ENCODE data around the gene C1orf35.
A peak's percentile ranks its signal among the peaks of the same experiment; 100 is the strongest.

The C1orf35 gene

DNA sequence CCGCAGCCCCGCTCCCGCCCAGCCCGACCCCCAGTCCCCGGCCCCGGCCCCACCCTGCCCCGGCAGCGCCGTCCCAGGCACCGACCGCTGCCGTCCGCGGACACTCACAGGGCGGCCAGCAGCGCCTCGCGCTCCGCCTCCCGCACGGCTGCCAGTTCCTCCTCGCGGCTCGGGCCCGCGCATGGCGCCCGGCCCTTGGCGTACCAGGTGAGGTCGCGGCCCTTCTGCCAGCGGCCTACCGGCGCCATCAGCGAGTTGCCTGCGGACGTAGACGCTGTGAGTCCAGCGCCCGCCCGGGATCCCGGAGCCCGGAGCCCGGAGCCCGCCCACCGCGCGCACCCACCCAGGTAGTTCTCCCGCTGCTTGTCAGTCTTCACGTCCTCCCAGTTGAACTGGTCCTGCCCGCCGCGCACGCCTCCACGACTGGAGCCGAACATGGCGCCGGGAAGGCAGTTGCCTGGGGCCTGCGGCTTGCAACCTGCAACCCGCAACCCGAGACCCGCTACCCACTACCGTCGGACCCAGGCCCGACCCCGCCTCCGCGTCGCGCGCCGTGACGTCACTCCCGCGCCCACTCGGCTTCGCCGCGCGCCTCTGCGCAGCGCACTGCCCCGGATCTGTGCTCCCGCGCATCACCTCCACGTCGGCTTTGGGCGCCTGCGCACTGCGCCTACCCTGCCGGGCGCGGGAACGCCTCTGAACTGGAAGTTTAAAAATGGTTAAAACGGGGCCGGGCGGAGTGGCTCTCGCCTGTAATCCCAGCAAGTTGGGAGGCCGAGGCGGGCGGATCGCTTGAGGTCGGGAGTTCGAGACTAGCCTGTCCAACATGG, at the start of gene C1orf35:
Gene C1orf35, minus strand, starts transcription at position 535 of the 830 bp plus-strand sequence. Its CDS starts 98 bp downstream, at position 437.
- peak; percentile 81 for DNase-seq

DNA sequence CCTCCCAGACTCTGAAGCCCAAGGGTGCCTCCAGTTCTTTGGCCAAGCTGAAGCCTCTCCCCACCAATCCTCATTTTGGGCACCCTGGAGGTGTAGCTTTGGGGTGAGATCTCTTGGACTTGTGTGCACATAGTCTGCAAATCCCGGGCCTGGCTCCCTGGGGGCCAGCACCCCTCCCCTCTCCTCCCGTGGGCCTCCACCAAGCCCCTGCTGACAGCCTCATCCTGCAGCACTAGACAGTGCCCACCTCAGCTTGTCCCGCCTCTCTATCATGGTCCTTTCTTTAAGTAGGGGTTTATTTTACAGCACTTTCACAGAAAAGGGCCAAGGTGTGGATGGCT, 49.8 kb upstream of the C1orf35 start:
- DNase-seq = no peak

DNA sequence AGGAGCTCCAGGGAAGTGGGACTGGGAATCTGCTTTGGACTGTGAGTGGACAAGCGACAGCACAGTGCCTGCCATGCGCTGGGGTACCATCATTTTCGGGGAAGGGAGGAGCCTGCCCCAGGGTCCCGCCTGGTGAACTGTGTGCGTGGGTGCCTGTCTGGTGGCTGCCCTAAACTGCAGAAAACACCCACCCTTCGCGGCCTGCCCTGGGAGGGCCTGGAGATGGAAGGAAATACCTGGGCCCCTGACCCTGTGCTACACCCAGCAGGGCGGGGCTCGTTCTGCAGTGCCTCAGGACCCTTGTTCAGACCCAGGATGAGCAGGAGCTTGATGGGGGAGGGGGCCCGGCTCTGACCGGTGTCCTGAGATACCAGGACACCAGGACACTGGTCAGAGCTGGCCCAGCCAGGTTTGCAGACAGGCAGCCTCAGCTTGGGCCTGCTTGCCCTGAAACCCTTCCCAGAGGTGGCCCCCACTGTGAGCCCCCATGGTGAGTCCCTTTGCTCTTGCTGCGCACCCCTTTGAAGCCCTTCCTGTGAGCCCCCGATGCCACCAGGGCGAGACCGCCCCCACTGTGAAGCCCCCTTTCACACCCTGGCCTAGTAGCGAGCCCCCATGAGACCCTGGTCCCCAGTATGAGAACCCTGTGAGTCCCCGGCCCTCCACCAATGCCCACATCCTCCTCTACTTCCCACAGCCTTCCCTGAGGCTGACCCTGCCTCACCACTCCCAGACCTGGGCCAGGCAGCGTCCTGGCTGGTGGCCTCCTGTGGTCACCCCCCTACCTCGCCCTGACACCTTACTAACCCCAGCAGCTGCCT, 49.2 kb upstream of the C1orf35 start:
- DNase-seq = no peak

DNA sequence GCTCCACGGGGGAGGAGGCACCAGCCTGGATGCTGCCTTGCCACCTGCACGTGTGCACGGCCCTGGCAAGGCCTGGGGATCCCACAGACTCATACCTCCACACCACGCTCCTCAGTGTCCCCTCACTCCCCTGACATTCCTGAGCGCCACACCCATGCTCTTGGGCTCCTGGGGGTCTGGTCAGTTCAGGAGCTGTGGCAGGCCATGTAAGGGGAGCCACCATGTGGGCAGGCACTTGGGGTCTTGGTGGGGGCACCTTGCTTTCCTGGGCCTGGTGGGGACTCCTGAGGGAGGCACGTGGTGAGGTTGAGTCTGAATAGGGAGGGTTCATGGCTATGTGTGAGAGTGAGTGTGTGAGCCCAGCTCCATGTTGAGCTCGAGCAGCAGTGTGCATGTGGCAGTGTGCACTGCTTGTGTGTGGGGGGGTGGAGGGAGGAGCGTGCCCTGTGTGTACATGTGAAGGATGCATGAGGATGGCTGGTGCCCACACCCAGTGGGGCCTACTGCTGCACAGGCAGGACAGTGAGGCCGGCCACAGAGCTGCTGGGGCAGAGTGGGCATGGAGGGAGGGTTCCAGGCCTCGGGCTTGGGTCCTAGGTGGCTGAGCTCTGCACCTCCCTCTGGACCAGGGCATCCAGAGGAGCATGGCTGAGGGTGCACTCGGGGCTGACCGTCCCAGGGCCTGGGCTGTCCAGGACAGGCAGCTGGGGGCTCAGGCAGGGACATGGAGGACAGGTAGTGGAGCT, 48.2 kb upstream of the C1orf35 start:
- DNase-seq = no peak

DNA sequence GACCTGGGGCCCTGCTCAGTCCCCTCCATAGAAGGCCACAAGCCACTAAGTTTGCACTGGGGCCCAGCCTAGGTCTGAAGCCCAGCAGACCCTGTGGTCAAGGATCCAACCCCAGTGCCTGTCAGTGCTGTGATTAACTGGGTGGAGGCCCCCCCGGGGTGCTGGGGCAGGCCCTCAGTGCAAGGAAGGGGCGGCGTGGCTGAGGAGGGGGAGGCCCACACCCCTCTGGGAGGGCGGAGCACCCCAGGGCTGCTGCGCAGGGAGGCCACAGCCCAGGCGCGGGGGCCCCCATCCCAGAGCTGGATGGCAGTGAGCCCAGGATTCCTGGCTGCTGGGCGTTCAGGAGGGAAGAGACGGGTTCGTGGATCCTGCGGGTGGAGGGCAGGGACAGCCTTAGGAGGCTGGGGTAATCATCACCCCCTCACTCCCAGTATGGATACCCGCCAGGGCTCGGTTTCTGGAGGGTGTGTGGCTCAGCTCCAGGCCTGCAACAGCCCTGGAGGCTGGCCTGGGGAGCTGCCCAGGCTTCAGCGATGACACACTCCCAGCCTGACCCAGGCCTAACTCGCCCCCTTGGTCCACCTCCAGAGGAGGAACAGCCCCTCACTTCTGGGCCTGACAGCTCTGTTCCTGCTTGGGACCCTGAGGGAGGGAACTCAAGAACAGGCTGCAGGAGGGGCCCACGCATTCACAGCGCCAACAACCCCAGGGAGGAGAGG, 47.5 kb upstream of the C1orf35 start:
- DNase-seq = no peak

DNA sequence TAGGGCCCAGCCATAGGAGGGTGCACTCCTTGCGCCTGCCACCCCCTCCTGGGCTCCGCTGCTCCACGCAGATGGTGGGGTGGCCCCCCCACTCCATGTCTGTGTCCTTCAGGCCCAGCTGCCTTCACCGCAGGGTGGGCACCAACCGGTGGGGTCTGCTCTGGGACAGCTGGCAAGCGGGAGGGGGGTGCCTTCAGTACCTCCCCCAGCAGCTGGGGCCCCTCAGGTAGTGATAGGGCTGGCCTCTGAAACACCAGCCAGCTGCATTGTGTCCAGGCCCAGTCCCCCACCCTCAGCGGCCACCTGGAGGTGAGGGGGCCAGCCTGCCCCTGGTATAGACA, 47.0 kb upstream of the C1orf35 start:
- DNase-seq = no peak

DNA sequence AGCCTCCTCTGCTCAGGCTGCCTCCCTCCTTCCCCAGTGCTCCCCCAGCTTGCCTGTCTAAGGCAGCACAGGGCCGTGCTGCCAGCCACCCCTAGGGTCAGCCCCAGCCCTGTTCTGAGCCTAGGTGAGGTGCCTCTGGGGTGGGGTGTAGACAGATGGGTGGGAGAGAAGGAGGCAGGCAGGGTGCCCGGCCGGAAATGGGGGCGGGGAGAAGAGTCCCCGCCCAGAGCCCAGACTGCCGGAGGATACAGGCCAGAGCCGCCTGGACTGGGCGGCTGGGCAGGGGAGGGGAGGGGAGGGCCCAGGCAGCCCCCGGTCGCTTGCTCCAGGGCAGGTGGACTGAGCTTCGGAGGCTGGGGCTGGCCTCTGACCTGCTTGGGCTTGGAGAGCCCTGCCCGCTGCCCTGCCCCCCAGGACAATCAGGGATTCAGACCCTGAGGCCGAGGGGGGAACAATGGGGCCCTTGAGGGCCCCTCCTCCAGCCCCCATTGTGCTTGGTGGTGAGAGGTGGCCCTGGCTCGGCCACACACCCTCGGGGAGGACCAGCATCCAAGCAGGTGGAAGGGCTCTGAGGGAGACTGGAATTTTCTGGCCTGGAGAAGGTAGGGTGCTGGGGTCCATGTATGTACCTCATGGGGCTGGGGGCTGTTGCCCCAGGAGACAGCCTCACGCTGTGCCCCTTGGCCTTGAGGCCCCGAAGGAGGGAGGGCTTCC, 46.4 kb upstream of the C1orf35 start, which contains the start of gene GJC2:
Gene GJC2, plus strand, starts transcription at position 525 of the 714 bp plus-strand sequence. CDS start 7,829 bp downstream, outside the sequence.
- no peak for DNase-seq

DNA sequence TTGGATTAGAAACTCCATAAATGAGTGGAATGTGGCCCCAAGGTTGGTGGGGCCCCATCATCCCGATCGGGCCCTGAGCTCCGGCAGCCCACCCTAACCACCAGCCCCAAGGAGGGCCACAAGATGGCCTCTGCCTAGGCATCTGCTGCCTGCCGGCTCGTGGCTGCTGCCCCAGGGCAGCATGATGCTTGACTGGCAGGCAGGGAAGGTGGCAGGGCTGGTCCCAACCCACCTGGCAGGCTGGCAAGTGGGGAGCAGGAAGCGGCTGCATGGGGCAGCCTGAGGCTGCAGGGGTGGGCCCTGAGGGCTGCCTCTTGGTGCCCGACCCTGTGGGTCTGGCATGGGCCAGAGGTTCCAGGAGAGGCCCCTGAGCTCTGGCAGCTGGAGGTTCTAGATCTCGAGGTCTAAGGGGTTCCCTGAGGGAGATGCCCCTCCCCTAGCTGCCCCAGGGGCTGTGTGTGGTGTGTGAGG, 45.8 kb upstream of the C1orf35 start:
- no peak for DNase-seq

DNA sequence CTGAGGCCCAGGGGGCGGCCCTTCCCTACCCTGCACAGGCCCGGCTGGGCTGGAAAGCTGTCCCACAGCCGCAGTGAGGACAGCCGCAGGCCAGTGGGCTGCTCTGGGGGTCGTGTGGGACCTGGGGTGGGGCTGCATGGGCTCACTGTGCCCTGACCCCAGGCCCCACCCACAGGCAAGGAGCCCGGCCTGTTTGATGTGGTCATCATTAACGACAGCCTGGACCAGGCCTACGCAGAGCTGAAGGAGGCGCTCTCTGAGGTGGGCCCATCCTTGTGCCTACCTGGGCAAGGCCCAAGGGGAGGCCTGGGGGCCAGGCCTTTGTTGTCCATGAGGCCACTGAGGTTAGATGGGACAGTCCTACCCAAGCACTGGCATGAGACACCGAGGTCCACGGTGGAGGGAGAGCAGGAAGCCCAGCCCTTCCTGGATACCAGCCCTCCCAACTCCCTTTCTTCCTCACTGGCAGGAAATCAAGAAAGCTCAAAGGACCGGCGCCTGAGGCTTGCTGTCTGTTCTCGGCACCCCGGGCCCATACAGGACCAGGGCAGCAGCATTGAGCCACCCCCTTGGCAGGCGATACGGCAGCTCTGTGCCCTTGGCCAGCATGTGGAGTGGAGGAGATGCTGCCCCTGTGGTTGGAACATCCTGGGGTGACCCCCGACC, 45.2 kb upstream of the C1orf35 start:
- DNase-seq = no peak

DNA sequence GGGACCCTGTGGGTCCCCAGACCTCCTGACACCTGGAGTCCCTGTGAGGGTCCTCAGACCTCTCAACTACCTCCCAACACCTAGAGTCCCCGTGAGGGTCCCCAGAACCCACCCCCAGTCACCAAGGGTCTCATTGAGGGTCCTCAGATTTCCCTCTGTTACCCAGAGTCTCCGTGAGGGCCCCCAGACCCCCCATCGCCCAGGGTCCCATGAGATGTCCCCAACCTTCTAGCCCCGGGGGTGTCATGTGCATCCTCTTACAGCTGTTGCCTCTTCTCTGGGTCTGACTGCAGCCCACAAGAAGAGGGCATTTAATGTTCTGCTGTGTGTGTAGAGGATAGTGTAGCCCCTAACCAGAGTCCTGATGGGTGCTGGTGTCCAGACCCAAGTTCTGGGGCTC, 44.6 kb upstream of the C1orf35 start:
- no peak for DNase-seq

DNA sequence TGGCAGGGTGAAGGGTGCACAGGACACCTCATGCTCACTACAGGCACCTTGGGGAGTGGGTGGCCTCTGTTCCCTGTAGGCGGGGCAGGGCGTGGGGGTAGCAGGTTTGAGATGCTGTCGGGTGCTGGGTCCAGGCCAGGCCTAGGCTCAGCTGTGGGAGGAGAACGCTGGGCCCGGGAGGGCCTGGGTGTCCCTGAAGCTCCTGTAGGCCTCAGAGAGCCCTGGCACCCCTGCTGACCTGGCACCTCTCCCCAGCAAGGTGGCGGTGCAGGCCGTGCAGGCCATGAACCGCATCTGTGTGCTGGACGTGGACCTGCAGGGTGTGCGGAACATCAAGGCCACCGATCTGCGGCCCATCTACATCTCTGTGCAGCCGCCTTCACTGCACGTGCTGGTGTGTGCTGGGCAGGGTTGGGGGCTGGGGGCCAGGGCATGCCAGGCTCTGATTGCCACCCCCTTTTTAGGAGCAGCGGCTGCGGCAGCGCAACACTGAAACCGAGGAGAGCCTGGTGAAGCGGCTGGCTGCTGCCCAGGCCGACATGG, 44.1 kb upstream of the C1orf35 start:
- no peak for DNase-seq

DNA sequence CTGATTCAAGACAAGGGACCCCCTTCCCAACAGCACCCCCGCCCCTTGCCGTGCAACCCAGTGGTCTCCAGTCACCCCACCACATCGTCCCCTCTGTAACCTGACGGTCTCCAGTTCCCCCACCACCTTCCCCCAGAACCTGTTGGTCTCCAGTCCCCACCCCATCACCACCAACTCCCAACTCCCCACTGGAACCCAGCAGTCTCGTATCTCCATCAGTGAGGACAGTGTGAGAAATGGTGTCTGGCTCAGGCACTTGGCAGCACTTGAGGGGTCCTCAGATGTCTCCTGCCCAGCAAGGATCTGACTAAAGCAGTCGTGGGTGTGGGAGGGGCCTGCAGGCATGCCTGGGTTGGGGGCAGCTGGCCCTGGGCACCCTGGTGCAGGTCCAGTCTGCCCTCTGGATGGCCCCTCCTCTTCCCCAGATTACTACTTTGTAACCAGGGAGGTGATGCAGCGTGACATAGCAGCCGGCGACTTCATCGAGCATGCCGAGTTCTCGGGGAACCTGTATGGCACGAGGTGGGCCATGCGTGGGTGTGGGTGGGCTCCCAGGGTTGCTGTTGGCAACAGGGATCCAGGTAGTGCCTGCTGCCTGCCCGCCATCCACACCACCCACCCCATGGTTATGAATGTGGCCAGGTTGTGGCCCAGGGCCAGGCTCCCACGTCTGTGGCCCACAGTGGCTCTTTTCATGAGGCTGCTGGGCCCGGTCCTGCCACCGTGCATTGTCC, 43.5 kb upstream of the C1orf35 start:
- DNase-seq = no peak

DNA sequence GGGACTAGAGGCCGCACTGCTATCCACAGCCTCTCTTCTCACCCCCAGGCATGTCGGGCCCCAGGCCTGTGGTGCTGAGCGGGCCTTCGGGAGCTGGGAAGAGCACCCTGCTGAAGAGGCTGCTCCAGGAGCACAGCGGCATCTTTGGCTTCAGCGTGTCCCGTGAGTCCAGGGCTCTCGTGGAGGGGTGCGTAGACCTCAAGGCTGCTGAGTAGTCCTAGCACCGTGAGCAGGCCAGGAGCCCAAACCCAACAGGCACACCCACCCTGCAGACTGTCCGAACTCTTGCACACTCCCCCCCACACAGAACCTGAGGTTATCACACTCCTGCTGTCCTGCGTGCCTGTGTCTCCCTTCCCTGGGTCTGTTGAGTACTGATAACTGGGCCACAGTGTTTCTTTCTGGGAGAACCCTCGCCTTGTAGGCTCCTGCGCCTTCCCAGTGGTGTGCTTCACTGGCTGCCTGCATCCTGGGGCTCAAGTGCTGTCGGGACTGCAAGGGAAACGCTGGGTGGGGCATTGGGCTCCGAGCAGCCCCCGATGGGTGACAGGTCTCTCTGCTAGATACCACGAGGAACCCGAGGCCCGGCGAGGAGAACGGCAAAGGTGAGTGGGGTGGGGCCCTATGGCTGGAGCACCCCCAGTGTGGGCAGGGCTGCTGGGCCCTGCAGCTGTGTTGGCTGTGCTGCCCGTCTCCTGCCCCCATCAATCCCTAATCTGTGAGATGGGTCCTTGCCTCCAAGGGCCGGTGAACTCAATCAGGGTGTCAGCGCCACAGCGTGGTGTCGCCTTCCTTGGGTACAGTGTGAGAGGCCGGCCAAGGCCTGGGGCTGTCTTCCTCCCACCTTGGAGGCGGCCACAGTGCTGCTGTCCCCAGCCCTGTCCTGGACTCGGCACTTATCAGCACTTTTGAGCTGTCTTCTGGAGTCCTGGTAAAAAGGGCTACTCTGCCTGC, 42.6 kb upstream of the C1orf35 start:
- DNase-seq = no peak

DNA sequence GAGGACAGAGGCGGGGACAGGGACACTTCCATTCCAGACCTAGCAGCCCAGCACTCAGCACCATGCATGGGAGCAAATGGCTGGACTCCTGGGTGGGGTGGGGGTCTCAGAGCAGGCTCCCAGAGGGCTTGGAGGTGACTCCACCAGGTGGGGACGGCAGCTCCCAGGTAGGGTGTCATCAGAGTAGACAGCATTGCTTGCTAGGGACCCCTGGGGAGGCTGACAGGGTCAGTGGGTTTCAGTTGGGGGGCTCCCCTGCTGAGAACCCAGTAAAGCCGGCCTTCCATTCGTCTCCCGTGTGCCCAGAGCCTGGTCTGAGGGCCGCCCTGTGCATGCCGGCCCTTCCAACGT, 41.8 kb upstream of the C1orf35 start:
- no peak for DNase-seq

DNA sequence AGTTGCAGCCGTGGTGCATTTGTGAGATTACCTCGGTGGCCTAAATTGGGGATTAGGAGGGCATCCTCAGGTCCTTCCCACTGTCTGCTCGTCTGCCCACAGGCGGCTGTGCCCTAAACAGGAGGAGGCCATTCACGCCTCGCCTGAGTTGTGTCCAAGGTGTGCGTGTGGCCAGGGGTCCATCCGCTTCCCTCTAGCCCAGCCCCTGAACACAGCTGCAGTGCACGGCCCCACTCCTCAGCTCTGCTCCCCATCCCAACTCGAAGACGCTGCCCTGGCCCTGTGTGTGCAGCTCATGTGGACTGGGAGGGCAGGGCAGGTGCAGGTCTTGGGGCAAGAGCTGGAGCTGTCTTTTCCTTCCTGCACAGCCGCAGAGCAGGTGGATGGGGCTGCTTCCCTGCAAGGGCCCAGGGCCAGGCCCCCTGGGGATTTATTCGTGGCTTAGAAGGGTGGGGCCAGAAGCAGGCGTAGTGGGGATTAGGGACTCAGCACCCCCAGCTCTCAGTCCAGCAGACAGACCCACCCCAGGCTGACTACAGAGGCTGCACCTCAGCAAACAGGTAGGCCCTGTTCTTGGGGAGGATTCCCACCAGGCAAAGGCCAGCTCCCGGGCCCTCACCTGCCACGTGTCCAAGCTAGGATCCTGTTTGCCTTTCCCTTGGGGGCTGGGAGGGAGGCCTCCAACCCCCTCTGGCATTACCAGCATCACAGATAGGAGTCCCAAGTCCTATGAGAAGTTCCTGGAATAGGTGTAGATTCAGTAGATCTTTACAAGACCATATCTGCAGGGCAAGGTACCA, 41.3 kb upstream of the C1orf35 start:
- DNase-seq = no peak

DNA sequence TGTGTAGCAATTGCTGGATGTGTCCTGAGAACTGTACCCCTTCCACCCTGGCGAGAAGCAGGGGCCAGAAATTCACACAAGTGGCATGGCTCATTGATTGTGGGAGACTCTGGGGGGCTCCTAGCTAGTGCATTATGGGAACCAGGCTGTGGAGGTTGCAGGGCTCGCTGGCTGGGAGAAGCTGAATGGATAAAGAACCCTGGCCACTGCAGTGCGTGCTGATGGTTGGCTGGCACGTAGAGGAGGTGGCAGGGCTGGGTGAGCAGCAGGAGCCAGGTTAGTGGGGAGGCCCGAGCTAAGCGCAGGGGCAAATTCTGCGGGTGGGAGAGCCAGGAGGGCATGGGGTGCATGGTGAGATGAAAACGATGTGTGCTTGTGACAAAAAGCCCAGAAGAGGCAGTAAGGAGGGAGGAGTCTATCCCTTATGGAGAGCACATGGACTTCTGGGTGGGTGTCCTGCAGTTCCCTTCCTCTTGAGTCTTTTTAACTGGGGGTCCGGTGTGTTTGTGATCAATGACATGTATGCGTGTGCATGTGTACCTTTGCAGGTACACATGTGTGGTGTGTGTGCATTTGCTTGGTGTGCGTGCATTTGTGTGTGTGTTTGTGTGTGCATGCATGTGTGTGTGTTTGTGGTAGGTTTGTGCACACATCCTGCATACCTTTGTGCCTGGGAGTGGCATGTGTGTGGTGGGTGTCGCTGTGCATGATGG, 40.5 kb upstream of the C1orf35 start:
- DNase-seq = no peak

DNA sequence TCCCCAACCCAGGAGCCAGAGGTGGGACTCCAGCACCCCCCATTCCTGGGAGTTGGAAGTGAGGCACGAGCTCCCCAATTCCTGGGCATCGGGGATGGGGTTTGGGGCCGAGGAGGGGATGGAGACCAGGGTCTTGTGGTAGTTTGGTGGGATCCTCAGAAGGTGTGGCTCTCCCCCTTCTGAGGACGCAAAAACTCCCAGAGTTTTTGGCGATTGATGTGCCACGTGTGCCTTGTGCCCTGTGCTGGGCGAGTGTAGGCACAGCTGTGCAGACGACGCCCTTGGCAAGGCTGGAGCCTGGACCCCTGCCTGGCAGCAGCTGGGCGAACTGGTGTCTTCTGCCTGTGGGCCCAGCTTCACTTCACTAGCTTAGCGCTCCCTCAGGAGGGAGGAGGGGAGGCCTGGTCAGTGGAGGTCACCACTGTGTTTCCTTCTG, 39.6 kb upstream of the C1orf35 start:
- DNase-seq = no peak
